ENCODE results near the gene NUDT14. TPM values are rescaled to one million over a fixed set of nuclear protein-coding genes. Genes with fewer than 3 reads are reported as not detected.

NUDT14 gene
- total and polyA plus RNA-seq, 2 of the 4 experiments (the other 2 are of a cell fraction) = 5.6 to 9.3 TPM

DNA sequence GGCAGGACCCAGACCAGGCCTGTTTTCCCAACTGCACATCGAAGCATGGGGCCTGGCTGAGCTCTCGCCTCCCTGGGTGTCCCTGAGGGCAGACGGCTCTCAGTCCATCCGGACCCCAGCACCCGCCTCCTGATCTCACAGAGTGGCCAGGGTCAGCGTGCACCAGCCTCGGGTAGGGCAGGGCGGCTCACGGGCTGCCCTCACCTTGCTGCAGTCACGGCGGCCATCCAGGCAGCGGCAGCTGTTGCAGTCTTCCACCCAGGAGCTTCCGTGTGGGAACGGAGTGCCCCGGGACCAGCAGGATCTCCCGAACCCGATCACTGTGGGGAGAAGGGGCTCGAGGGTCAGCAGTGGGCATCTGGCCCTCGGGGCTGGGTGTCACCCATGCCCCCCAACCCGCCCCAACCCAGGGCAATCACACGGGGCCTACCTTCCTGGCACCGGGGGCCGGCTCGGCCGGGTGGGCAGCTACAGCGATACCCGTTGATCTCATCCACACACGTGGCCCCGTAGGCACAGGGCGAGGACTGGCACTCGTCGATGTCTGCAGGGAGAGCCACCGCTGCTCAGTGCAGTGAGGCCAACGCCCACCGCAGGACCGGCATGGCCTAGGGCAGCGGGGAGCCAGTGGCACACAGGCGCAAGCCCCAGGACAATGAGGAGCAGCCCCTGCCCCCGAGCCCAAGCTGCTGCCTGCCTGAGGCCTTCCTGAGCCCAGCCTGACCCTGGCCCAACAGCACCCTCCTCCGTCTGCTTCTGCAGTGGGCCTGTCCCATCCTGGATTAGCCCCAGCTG, 34.7 kb downstream of the NUDT14 start:
- peak overlapping the region; percentile 43 for H2AFZ ChIP-seq (replicated peaks; ENCODE audit: low read length, poor library complexity)

More for the DNA sequence above, 34.7 kb downstream of the NUDT14 start:
- TF ChIP-seq, protein P1, sequence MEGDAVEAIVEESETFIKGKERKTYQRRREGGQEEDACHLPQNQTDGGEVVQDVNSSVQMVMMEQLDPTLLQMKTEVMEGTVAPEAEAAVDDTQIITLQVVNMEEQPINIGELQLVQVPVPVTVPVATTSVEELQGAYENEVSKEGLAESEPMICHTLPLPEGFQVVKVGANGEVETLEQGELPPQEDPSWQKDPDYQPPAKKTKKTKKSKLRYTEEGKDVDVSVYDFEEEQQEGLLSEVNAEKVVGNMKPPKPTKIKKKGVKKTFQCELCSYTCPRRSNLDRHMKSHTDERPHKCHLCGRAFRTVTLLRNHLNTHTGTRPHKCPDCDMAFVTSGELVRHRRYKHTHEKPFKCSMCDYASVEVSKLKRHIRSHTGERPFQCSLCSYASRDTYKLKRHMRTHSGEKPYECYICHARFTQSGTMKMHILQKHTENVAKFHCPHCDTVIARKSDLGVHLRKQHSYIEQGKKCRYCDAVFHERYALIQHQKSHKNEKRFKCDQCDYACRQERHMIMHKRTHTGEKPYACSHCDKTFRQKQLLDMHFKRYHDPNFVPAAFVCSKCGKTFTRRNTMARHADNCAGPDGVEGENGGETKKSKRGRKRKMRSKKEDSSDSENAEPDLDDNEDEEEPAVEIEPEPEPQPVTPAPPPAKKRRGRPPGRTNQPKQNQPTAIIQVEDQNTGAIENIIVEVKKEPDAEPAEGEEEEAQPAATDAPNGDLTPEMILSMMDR (conservative IDR thresholded peaks at IDR 0.05; ENCODE audit: low read depth, low read length) = no peak
- no peak for TF ChIP-seq POLR2A (IDR thresholded peaks at IDR 0.05; ENCODE audit: low read depth, low read length)
- TF ChIP-seq, protein P2, sequence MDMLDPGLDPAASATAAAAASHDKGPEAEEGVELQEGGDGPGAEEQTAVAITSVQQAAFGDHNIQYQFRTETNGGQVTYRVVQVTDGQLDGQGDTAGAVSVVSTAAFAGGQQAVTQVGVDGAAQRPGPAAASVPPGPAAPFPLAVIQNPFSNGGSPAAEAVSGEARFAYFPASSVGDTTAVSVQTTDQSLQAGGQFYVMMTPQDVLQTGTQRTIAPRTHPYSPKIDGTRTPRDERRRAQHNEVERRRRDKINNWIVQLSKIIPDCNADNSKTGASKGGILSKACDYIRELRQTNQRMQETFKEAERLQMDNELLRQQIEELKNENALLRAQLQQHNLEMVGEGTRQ (IDR thresholded peaks at IDR 0.05; ENCODE audit: low read depth, low read length) = no peak
- no peak for TF ChIP-seq MXI1 (IDR thresholded peaks at IDR 0.05; ENCODE audit: borderline replicate concordance, low read depth, low read length)
- TF ChIP-seq MAFK (IDR thresholded peaks at IDR 0.05; ENCODE audit: low read depth, low read length) = no peak
- TF ChIP-seq RCOR1 (IDR thresholded peaks at IDR 0.05; ENCODE audit: insufficient replicate concordance, low read length) = no peak
- TF ChIP-seq CEBPB (IDR thresholded peaks at IDR 0.05; ENCODE audit: low read depth, low read length) = no peak
- no peak for DNase-seq
- Histone ChIP-seq H2BK120ac (ENCODE audit: low read depth, low read length) (no peak overlapping the region), H3K4ac (ENCODE audit: low read depth, low read length) (no peak overlapping the region), H3K36me3 (ENCODE audit: control insufficient read depth, insufficient read depth, low read length) (no peaks in the 10 kb centered on the region), H4K8ac (ENCODE audit: low read depth in 2 of 2, low read length in 2 of 2) (no peak overlapping the region), H2BK20ac (ENCODE audit: low read depth, low read length) (no peak overlapping the region), H3K27me3 (ENCODE audit: control insufficient read depth, insufficient read depth, low read length) (no peaks in the 10 kb centered on the region), H4K91ac (ENCODE audit: insufficient read depth, low read depth, low read length) (no peak overlapping the region), H2AK9ac (replicated peaks; ENCODE audit: low read depth, low read length, poor library complexity) (peak overlapping the region; percentile 42), H4K5ac (ENCODE audit: low read depth, low read length) (no peak overlapping the region), H2BK15ac (ENCODE audit: low read depth, low read length) (no peak overlapping the region), H3K23ac (ENCODE audit: low read depth, low read length) (no peak overlapping the region), H3K4me1 (ENCODE audit: control insufficient read depth, insufficient read depth, low read length) (no peaks in the 10 kb centered on the region), H3K14ac (replicated peaks; ENCODE audit: low read depth, low read length) (no peak overlapping the region), H3K4me2 (ENCODE audit: low read depth, low read length) (no peak overlapping the region), H3K9ac (ENCODE audit: low read depth, low read length) (no peak overlapping the region), H2AK5ac (ENCODE audit: low read depth, low read length) (no peak overlapping the region), H2BK5ac (ENCODE audit: low read depth, low read length, poor library complexity, severe bottlenecking) (no peak overlapping the region), H3K79me1 (ENCODE audit: low read depth in 1 of 2, low read length in 2 of 2) (no peaks in the 10 kb centered on the region), H4K20me1 (ENCODE audit: insufficient read depth, low read length) (no peaks in the 10 kb centered on the region), H3K56ac (ENCODE audit: extremely low read depth, insufficient read depth, low read length) (no peak overlapping the region), H3K9me3 (ENCODE audit: control insufficient read depth, insufficient read depth, low read length) (no peaks in the 10 kb centered on the region), H3K4me3 (ENCODE audit: insufficient read depth, low read depth, low read length) (no peak overlapping the region), H3K27ac (ENCODE audit: insufficient read depth, low read length) (no peak overlapping the region), H3K9me1 (ENCODE audit: insufficient read depth, low read length) (no peaks in the 10 kb centered on the region), H3K18ac (ENCODE audit: low read depth, low read length) (no peak overlapping the region)
- intact Hi-C loops (cut with micrococcal nuclease) (no loop called here), dilution Hi-C loops (cut with HindIII; ENCODE audit: low sequenced_read_pairs, unreplicated experiment) (no loop called here), in situ Hi-C loops (cut with MboI; ENCODE audit: low sequenced_read_pairs) (no loop called here)
- ChIA-PET POLR2A (ENCODE audit: unreplicated experiment) (no interaction called here), CTCF (no interaction called here)
- ATAC-seq (ENCODE audit: low read depth) = no peak
- WGBS, 2 experiments (ENCODE audit: extremely low coverage in 2 of 2, insufficient read length in 1 of 2) = 84% methylated on average over 22 of the region's 40 CpGs; no CpG with 5 or more reads in 1 of the 2 experiments
- BruUV-seq (replicated peaks) = no TSS peak
